Heart left ventricle (tissue), 16 donors: ENCODE measurements around the gene CACNA2D3. TPM values are rescaled to one million over a fixed set of nuclear protein-coding genes. Genes with fewer than 3 reads are reported as not detected.

Experiments
- ATAC-seq, 4 donors: fragments of 200-7000 bp; cut with Tn5 transposase; one replicate each; pipeline ENCODE4 v1.9.1; 2020 to 2022; ENCODE audit warnings: moderate library complexity in 4 of 4, mild to moderate bottlenecking in 3 of 4, moderate number of reproducible peaks in 1 of 4
- DNase-seq, 5 donors: peaks; one replicate each; pipeline ENCODE4 v3.0.0-alpha.2; 2020
- H3K27ac ChIP-seq, 12 donors: fragments of 200-600 bp; sonication (generic) in 4 of 12; one replicate each; pipeline versions ENCODE4 v1.5.0 to v1.8.0; 2016 to 2022; ENCODE audit warnings: mild to moderate bottlenecking in 2 of 12
- H3K27me3 ChIP-seq, 9 donors: fragments of 200-600 bp; sonication (generic) in 2 of 9; one replicate each; pipeline versions ENCODE4 v1.5.1 to v1.8.0; 2016 to 2022; ENCODE audit warnings: mild to moderate bottlenecking in 3 of 9
- H3K36me3 ChIP-seq, 9 donors: fragments of 200-600 bp; sonication (generic) in 2 of 9; one replicate each; pipeline versions ENCODE4 v1.5.0 to v1.8.0; 2018 to 2022; ENCODE audit warnings: mild to moderate bottlenecking in 2 of 9
- H3K4me1 ChIP-seq, 12 donors: fragments of 200-600 bp; sonication (generic) in 4 of 12; one replicate each; pipeline versions ENCODE4 v1.5.0 to v1.8.0; 2016 to 2022; ENCODE audit warnings: mild to moderate bottlenecking in 3 of 12
- H3K4me3 ChIP-seq, 12 donors: fragments of 200-600 bp; sonication (generic) in 4 of 12; one replicate each; pipeline versions ENCODE4 v1.5.0 to v1.8.0; 2017 to 2022; ENCODE audit warnings: mild to moderate bottlenecking in 9 of 12, moderate library complexity in 4 of 12
- H3K9me3 ChIP-seq, 12 donors: fragments of 200-600 bp; sonication (generic) in 4 of 12; one replicate each; pipeline versions ENCODE4 v1.5.0 to v1.8.0; 2016 to 2022; ENCODE audit warnings: mild to moderate bottlenecking in 1 of 12
- POLR2A ChIP-seq, 2 donors: fragments of 450-650 bp; IDR thresholded peaks; one replicate each; pipeline ENCODE4 v1.6.1; 2017; ENCODE audit warnings: antibody characterized with exemption in 2 of 2, mild to moderate bottlenecking in 2 of 2, moderate library complexity in 2 of 2
- WGBS, 4 donors: extraction: QIAGEN DNeasy Blood & Tissue Kit in 2 of 4; methylation state at CpG; one replicate each; pipeline versions ENCODE4 v1.1.5 to v1.1.7; 2013 to 2018; 5-methylcytosine and 5-hydroxymethylcytosine counted together
- intact Hi-C, 10 donors: fragments of 100-400 bp; cut with DNase I; formaldehyde crosslinking; loops; one replicate each; pipeline versions ENCODE4 v1.11.1 to v1.14.2; 2022
- polyA plus RNA-seq, 2 donors: library from polyadenylated mRNA; stranded (reverse); fragments of 200-250 nt; gene quantifications; one replicate each; pipeline ENCODE4 v1.2.3, GENCODE V29; 2013
- total RNA-seq, 9 donors: library from RNA; depleted of rRNA in 2 of 9; stranded (reverse); fragments of >200 nt in 2 of 9; fragmentation: NEBNext Ultra II Directional in 3 of 9; extraction: Animal tissue kit (Norgen Biotek cat#: 25700) in 3 of 9; gene quantifications; one replicate each; pipeline versions ENCODE4 v1.1.0 to v1.2.4, GENCODE V29; 2016 to 2023
- TF ChIP-seq, protein P1 (sequence below), 12 donors: fragments of 200-600 bp; sonication (generic) in 4 of 12; IDR thresholded peaks; one replicate each; pipeline versions ENCODE4 v1.5.0 to v1.8.0; 2018 to 2022; ENCODE audit warnings: antibody characterized with exemption in 12 of 12, mild to moderate bottlenecking in 5 of 12
- donor health status: ischemic (EF 13 %, LVEDD 7.1; RV severe dilation, severe dysfunction).
- donor health status: healthy with polysubstance abuse.
- donor health status: DM: no; HTN: yes; CAD: no.
- donor health status: DM: no; HTN: no; CAD: no.
- donor health status: ischemic (EF 25% LVEDD 6.9; RV normal size, moderate dysfunction).
- donor health status: ischemic (EF 25% LVEDD 5.7; RV mildly dilated, moderate dysfunction).
- donor health status: healthy.
- donor health status: DM: yes; HTN: yes; CAD: no.
- donor health status: ischemic (EF 35%, LVEDD 5.7; RV mildly dilated, moderate dysfunction).
- donor health status: nonischemic (EF 11% LVEDD 7.7; RV severe dilation, severe dysfunction).
- donor health status: DM: yes; HTN: yes; CAD: no.
- donor health status: PGD.
- donor health status: ischemic (EF 29% LVEDD 5.4; RV normal size, mild dysfunction).
- donor health status: nonischemic (EF 23%, LVEDD 6.1; RV moderate dilation, normal function).

CACNA2D3 gene
- total and polyA plus RNA-seq, 11 donors: 0.17 to 25.1 (median 12.8) TPM

DNA sequence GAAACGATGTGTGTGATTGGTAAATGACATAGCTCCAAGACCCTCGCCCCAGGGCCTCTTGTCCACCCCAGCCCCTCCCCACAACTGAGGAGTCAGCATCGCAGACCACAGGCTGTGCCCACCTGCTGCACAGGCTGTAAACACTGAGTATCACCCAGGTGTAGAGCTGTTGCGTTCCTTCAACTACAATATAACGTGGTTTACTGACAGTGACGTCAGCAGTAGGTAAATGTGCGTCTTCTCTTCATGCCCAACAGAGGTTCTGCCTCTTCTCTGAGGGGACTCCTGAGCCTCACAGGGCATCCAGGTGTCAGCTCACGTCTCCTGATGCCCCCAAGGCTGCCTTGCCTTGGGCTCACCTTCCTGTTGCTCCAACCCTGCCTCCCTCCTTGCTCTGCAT lies 395.1 kb downstream of the CACNA2D3 start:
- intact Hi-C loops: loop anchor here in 1 of 10 donors (10.0 kb wide), 1 partner anchor 337 kb away; no protein-coding TSS in a partner anchor
- 51 to 75% (median 70%) methylated on average over 7 to 8 of the region's 8 CpGs for WGBS, 4 donors
- H3K27ac ChIP-seq: no peak overlapping the region
- H3K27me3 ChIP-seq: no peaks in the 10 kb centered on the region
- no peaks in the 10 kb centered on the region for H3K4me1 ChIP-seq
- no peaks in the 10 kb centered on the region for H3K36me3 ChIP-seq
- ATAC-seq (no peak), DNase-seq (no peak)
- TF ChIP-seq POLR2A (IDR thresholded peaks at IDR 0.05): no peak
- TF ChIP-seq, protein P1, sequence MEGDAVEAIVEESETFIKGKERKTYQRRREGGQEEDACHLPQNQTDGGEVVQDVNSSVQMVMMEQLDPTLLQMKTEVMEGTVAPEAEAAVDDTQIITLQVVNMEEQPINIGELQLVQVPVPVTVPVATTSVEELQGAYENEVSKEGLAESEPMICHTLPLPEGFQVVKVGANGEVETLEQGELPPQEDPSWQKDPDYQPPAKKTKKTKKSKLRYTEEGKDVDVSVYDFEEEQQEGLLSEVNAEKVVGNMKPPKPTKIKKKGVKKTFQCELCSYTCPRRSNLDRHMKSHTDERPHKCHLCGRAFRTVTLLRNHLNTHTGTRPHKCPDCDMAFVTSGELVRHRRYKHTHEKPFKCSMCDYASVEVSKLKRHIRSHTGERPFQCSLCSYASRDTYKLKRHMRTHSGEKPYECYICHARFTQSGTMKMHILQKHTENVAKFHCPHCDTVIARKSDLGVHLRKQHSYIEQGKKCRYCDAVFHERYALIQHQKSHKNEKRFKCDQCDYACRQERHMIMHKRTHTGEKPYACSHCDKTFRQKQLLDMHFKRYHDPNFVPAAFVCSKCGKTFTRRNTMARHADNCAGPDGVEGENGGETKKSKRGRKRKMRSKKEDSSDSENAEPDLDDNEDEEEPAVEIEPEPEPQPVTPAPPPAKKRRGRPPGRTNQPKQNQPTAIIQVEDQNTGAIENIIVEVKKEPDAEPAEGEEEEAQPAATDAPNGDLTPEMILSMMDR (IDR thresholded peaks at IDR 0.05): no peak
- H3K4me3 ChIP-seq: no peak overlapping the region
- H3K9me3 ChIP-seq: peaks cover 0 to 15% (median 2%) of the 10 kb centered on the region in 12 donors

DNA sequence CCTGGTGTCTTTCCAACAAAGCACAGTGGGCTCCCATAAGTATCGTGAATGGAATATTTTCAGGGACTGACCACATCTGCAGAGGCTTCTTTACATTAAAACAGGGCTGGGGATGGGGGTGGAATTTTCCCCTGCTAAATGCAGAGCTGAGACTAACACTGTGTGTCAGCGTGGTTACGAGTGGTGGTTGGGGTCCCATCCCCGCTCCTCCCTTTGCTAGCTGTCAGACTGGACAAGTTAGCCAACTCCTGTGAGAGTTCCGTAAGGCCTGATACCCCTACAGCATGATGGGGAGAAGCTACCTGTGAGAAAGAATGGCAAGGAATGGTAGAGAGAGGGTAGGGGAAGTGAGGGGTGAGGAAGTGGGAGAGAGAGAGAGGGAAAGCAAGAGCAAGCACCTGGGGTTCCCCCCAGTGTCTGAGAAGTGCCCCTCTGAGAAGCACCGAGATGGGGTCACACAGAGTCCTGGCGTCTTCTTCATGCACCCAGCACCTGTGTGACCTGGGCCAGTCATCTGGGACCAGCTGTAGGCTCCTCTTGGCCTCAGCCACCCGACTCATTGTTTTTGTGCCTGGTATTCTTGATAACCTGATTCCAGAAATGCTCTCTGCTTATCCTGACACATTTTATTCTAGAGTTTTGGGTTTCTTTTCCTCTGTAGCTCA lies 395.8 kb downstream of the CACNA2D3 start:
- no peak overlapping the region for H3K27ac ChIP-seq
- DNase-seq (no peak), ATAC-seq (no peak)
- H3K9me3 ChIP-seq: peaks cover 0 to 18% (median 7%) of the 10 kb centered on the region in 12 donors
- no peaks in the 10 kb centered on the region for H3K4me1 ChIP-seq
- H3K36me3 ChIP-seq: no peaks in the 10 kb centered on the region
- H3K27me3 ChIP-seq: no peaks in the 10 kb centered on the region
- TF ChIP-seq POLR2A (IDR thresholded peaks at IDR 0.05): no peak
- TF ChIP-seq, protein P1 (IDR thresholded peaks at IDR 0.05): no peak
- intact Hi-C loops: loop anchor here in 1 of 10 donors (10.0 kb wide), 1 partner anchor 337 kb away; no protein-coding TSS in a partner anchor
- 78 to 81% (median 79%) methylated on average over 8 of the region's 8 CpGs for WGBS, 4 donors
- H3K4me3 ChIP-seq: no peak overlapping the region

DNA sequence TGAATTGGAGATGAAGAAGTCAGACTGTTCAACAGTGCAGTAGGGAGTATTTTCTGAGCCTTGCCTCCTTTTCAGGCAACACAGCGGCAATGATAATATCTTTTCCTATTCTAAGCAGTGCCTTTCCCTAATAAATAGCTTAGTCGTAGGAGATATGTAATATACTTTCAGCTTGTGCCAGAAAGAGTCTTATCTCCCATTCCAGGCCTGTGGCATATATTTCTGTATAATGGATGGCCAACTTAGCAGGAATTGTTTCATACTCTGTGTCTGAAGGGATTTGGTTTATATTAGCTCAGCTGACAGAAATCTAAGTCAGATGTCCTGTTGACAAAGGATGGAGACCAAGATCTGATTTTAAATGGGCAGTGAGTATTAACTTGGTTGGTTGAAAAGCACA lies 397.1 kb downstream of the CACNA2D3 start:
- intact Hi-C loops: loop anchor here in 1 of 10 donors (10.0 kb wide), 1 partner anchor 335 kb away; no protein-coding TSS in a partner anchor

DNA sequence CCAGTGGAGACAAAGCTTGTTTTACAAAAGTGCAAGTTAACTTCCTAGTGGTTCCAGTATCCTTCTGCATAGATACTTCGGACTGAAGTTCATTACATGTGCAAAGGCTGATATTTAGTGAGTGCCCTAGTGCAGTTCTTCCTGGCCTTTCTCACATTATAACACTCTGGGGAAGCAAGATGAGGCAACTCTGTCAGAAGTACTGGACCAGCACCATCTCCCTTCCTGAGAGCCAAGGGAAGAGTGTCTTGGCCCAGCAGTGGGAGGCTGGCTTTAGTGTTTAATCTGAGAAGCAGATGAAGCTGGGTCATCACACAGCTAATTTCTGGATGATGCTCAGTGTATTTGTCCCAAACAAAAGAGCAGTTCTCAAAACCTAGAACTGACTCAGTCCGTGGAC lies 397.7 kb downstream of the CACNA2D3 start:
- no peak for ATAC-seq
- no peaks in the 10 kb centered on the region for H3K4me1 ChIP-seq
- no peaks in the 10 kb centered on the region for H3K27me3 ChIP-seq
- no peak overlapping the region for H3K4me3 ChIP-seq
- 58 to 74% (median 70%) methylated on average over 2 of the region's 2 CpGs for WGBS, 4 donors
- peaks cover 0 to 37% (median 13%) of the 10 kb centered on the region in 12 donors for H3K9me3 ChIP-seq
- TF ChIP-seq, protein P1 (IDR thresholded peaks at IDR 0.05): no peak
- TF ChIP-seq POLR2A (IDR thresholded peaks at IDR 0.05): no peak
- intact Hi-C loops: loop anchor here in 1 of 10 donors (5.0 kb wide), 1 partner anchor 118 kb away; no protein-coding TSS in a partner anchor
- H3K36me3 ChIP-seq: no peaks in the 10 kb centered on the region
- H3K27ac ChIP-seq: no peak overlapping the region
- no peak for DNase-seq

More for the DNA sequence above, 397.1 kb downstream of the CACNA2D3 start:
- Histone ChIP-seq H3K27me3 (no peaks in the 10 kb centered on the region), H3K27ac (no peak overlapping the region), H3K4me1 (no peaks in the 10 kb centered on the region), H3K36me3 (no peaks in the 10 kb centered on the region), H3K4me3 (no peak overlapping the region), H3K9me3 (peaks cover 0 to 31% (median 9%) of the 10 kb centered on the region in 12 donors)
- 52 to 72% (median 63%) methylated on average over 2 of the region's 2 CpGs for WGBS, 4 donors
- TF ChIP-seq, protein P1 (IDR thresholded peaks at IDR 0.05): no peak
- TF ChIP-seq POLR2A (IDR thresholded peaks at IDR 0.05): no peak
- no peak for ATAC-seq
- DNase-seq: no peak
